OCI-LY1 (cell line): ENCODE measurements around the gene DCAF4.

Experiments used
- H2AFZ ChIP-seq: fragments of 200-600 bp; sonication (generic), shearing (Covaris generic); 2 replicates; pipeline ENCODE4 v1.6.0; 2014; ENCODE audit warnings: antibody characterized with exemption, mild to moderate bottlenecking, low read length
- H3F3A ChIP-seq: fragments of 200-600 bp; sonication (generic), shearing (Covaris generic); 2 replicates; pipeline ENCODE4 v1.6.0; 2014; ENCODE audit warnings: mild to moderate bottlenecking, antibody characterized with exemption, low read length, moderate library complexity; ENCODE audit not compliant: insufficient read depth
- H3K27ac ChIP-seq: fragments of 200-600 bp; sonication (generic); 2 replicates; pipeline ENCODE4 v1.5.1; 2014; ENCODE audit warnings: low read length, mixed run types, mild to moderate bottlenecking, low read depth; ENCODE audit not compliant: poor library complexity, severe bottlenecking
- H3K27me3 ChIP-seq: fragments of 200-600 bp; sonication (generic); 2 replicates; pipeline ENCODE4 v1.6.0; 2014; ENCODE audit warnings: antibody characterized with exemption, mild to moderate bottlenecking, low read length, moderate library complexity; ENCODE audit not compliant: insufficient read depth
- H3K36me3 ChIP-seq: fragments of 200-600 bp; sonication (generic); 2 replicates; pipeline ENCODE4 v1.6.1; 2014; ENCODE audit warnings: mild to moderate bottlenecking, antibody characterized with exemption, low read length, moderate library complexity, mixed read lengths; ENCODE audit not compliant: insufficient read depth
- H3K4me1 ChIP-seq: fragments of 200-600 bp; sonication (generic); 2 replicates; pipeline ENCODE4 v1.5.1; 2014; ENCODE audit warnings: mild to moderate bottlenecking, low read length, moderate library complexity; ENCODE audit not compliant: insufficient read depth, severe bottlenecking
- H3K4me2 ChIP-seq: fragments of 200-600 bp; sonication (generic), shearing (Covaris generic); 2 replicates; pipeline ENCODE4 v1.6.1; 2014; ENCODE audit warnings: low read length
- H3K4me3 ChIP-seq: fragments of 200-600 bp; sonication (generic); 2 replicates; pipeline ENCODE4 v1.5.1; 2014; ENCODE audit warnings: low read length, low read depth, mild to moderate bottlenecking, mixed read lengths; ENCODE audit not compliant: poor library complexity, severe bottlenecking
- H3K79me2 ChIP-seq: fragments of 200-600 bp; shearing (Covaris generic); 2 replicates; pipeline ENCODE4 v1.6.1; 2016; ENCODE audit warnings: mixed run types, low read length, mixed read lengths; ENCODE audit not compliant: insufficient read depth
- H3K9ac ChIP-seq: fragments of 200-600 bp; sonication (generic), shearing (Covaris generic); 2 replicates; pipeline ENCODE4 v1.6.1; 2014; ENCODE audit warnings: mild to moderate bottlenecking, low read length, mixed read lengths
- H3K9me2 ChIP-seq: fragments of 200-600 bp; sonication (generic), shearing (Covaris generic); 2 replicates; pipeline ENCODE4 v1.6.1; 2014; ENCODE audit warnings: low read depth, mild to moderate bottlenecking, low read length, mixed read lengths
- H3K9me3 ChIP-seq: fragments of 200-600 bp; shearing (Covaris generic); 2 replicates; pipeline ENCODE4 v1.6.1; 2014; ENCODE audit warnings: low read length, mixed read lengths
- H4K20me1 ChIP-seq: fragments of 200-600 bp; sonication (generic), shearing (Covaris generic); 2 replicates; pipeline ENCODE4 v1.6.0; 2016; ENCODE audit warnings: mild to moderate bottlenecking, low read length; ENCODE audit not compliant: insufficient read depth
- CTCF ChIP-seq: fragments of 200-600 bp; sonication (generic), shearing (Covaris generic); IDR thresholded peaks from 2 replicates; pipeline ENCODE4 v1.5.1; 2017; ENCODE audit warnings: mild to moderate bottlenecking, antibody characterized with exemption, low read length, moderate library complexity, mixed read lengths
- EZH2 ChIP-seq: fragments of 200-600 bp; sonication (generic), shearing (Covaris generic); IDR thresholded peaks from 2 replicates; pipeline ENCODE4 v1.8.0; 2017; ENCODE audit warnings: borderline replicate concordance, mixed run types, mild to moderate bottlenecking, antibody characterized with exemption, low read length, moderate library complexity, mixed read lengths

The DCAF4 gene

DNA sequence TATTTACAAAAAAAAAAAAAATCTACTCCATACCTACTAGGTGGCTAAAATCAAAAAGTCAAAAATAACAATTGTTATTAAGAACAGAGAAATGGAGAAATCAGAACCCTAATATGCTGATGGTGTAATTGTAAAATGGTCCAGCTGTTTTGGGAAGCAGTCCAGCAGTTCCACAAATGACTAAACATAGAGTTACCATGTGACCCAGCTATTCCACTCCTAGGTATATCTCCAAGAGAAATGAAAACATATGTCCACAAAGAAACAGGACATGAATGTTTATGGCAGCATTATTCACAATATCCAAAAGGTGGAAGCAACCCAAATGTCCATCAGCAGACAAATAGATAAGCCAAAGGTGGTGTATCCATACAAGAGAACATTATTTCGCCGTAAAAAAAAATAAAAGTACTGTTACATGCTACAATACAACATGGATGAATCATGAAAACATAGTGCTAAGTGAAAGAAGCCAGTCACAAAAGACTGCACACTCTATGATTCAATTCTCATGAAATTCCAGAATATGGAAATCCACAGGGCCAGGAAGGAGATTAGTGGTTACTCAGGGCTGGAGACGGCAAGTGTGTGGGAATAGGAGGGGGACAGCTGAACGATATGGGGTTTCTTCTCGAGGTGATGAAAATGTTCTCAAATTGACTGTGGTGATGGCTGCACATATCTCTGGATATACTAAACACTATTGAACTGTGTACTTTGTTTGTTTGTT lies 23.3 kb upstream of the DCAF4 start:
- no peak overlapping the region for H3K27ac ChIP-seq
- no peaks in the 10 kb centered on the region for H3K9me3 ChIP-seq
- TF ChIP-seq EZH2: no peak
- no peak for TF ChIP-seq CTCF
- no peaks in the 10 kb centered on the region for H3K36me3 ChIP-seq
- H3F3A ChIP-seq: no peaks in the 10 kb centered on the region
- no peak overlapping the region for H3K4me2 ChIP-seq
- H2AFZ ChIP-seq: no peak overlapping the region
- no peaks in the 10 kb centered on the region for H3K79me2 ChIP-seq
- H3K27me3 ChIP-seq: no peaks in the 10 kb centered on the region
- no peaks in the 10 kb centered on the region for H4K20me1 ChIP-seq
- no peaks in the 10 kb centered on the region for H3K9me2 ChIP-seq
- H3K9ac ChIP-seq: no peak overlapping the region
- H3K4me3 ChIP-seq: no peak overlapping the region
- H3K4me1 ChIP-seq: no peaks in the 10 kb centered on the region

DNA sequence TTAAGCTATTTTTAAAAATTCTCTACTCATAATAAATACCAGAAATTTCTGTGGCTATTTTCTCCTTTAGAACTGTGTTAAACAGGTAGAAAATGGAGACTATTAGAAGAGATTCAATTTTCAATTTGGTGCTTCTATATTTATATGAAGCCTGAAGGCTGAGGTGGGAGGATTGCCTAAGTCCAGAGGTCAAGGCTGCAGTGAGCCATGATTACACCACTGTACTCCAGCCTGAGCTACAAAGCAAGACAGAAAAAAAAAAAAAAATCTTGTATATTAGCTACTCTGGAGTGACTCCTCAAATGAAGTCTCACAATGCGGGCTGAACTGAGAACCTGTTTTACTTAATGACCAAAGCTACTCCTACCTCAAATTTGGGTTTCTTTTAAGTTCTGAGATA lies 22.5 kb upstream of the DCAF4 start:
- Histone ChIP-seq H3K27ac (no peak overlapping the region), H3F3A (no peaks in the 10 kb centered on the region), H3K4me2 (no peak overlapping the region), H2AFZ (no peak overlapping the region), H3K9me2 (no peaks in the 10 kb centered on the region), H3K4me3 (no peak overlapping the region), H3K9ac (no peak overlapping the region), H3K4me1 (no peaks in the 10 kb centered on the region), H4K20me1 (no peaks in the 10 kb centered on the region), H3K79me2 (no peaks in the 10 kb centered on the region), H3K36me3 (no peaks in the 10 kb centered on the region), H3K9me3 (no peaks in the 10 kb centered on the region), H3K27me3 (no peaks in the 10 kb centered on the region)
- TF ChIP-seq CTCF (no peak), EZH2 (no peak)

DNA sequence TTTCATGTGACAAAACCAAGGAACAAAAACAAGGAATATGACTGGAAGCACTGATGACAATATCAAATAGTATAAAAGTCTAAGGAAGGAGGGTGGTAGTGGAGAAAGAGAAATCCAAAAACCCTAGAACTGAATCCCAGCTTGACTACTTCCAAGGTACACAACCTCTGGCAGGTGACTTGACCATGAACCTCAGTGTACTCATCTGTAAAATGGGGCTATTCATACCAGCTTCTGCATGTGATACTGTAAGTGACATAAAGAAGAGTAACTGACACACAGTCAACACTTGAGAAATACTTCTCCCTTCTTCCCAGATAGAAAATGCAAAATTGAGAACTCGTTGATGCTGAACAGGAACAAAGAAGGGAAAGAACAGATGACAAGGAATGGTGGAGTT lies 22.0 kb upstream of the DCAF4 start:
- no peak for TF ChIP-seq EZH2
- TF ChIP-seq CTCF: no peak
- no peak overlapping the region for H3K27ac ChIP-seq
- H3K27me3 ChIP-seq: no peaks in the 10 kb centered on the region
- H3K79me2 ChIP-seq: no peaks in the 10 kb centered on the region
- no peaks in the 10 kb centered on the region for H3K36me3 ChIP-seq
- H3K4me2 ChIP-seq: no peak overlapping the region
- H3K9ac ChIP-seq: no peak overlapping the region
- H3K9me3 ChIP-seq: no peaks in the 10 kb centered on the region
- no peaks in the 10 kb centered on the region for H3K4me1 ChIP-seq
- no peak overlapping the region for H2AFZ ChIP-seq
- no peaks in the 10 kb centered on the region for H3K9me2 ChIP-seq
- no peaks in the 10 kb centered on the region for H4K20me1 ChIP-seq
- H3K4me3 ChIP-seq: no peak overlapping the region
- no peaks in the 10 kb centered on the region for H3F3A ChIP-seq
